ENCODE data around the gene EYS.
"Not testable (repeated sequence)": the region's sequence is repeated elsewhere in the genome, so short reads cannot be mapped to it uniquely, and the experiment has no call there.

Gene EYS

GRCh38 chr6:64266351-64266821, 1440.6 kb downstream of the EYS start:
- DNase-seq, result no peak

- DNase-seq, result no peak
These were observed 1443.2 kb downstream of the EYS start for GRCh38 chr6:64263778-64264177.

- no peak for DNase-seq
These were observed 1447.7 kb downstream of the EYS start for GRCh38 chr6:64259372-64259771.

GRCh38 chr6:64258752-64259151, 1448.3 kb downstream of the EYS start:
- DNase-seq, result no peak

- no peak for DNase-seq
These were observed 1448.7 kb downstream of the EYS start for GRCh38 chr6:64258302-64258701.

- DNase-seq, result no peak
These were observed 1449.4 kb downstream of the EYS start for GRCh38 chr6:64257586-64257985.

- no peak for DNase-seq
These were observed 1450.5 kb downstream of the EYS start for GRCh38 chr6:64256483-64256882.

- no peak for DNase-seq
These were observed 1452.0 kb downstream of the EYS start for GRCh38 chr6:64255000-64255399.

GRCh38 chr6:64254558-64254957, 1452.5 kb downstream of the EYS start:
- DNase-seq, result no peak

- DNase-seq, result no peak
These were observed 1454.8 kb downstream of the EYS start for GRCh38 chr6:64252256-64252655.

- DNase-seq, result no peak
These were observed 1456.9 kb downstream of the EYS start for GRCh38 chr6:64250126-64250525.

GRCh38 chr6:64249115-64249514, 1457.9 kb downstream of the EYS start:
- DNase-seq, result no peak

GRCh38 chr6:64243618-64244017, 1463.4 kb downstream of the EYS start:
- DNase-seq, result no peak

- DNase-seq, result not testable (repeated sequence)
These were observed 1468.1 kb downstream of the EYS start for GRCh38 chr6:64238908-64239307.

- DNase-seq, result no peak
These were observed 1469.0 kb downstream of the EYS start for GRCh38 chr6:64238071-64238470.

- DNase-seq, result no peak
These were observed 1473.3 kb downstream of the EYS start for GRCh38 chr6:64233746-64234145.

GRCh38 chr6:64231928-64232327, 1475.1 kb downstream of the EYS start:
- no peak for DNase-seq

GRCh38 chr6:64230530-64230929, 1476.5 kb downstream of the EYS start:
- no peak for DNase-seq

- no peak for DNase-seq
These were observed 1479.2 kb downstream of the EYS start for GRCh38 chr6:64227863-64228262.

GRCh38 chr6:64225503-64225902, 1481.5 kb downstream of the EYS start:
- DNase-seq, result no peak

- no peak for DNase-seq
These were observed 1482.2 kb downstream of the EYS start for GRCh38 chr6:64224819-64225218.

GRCh38 chr6:64221776-64222175, 1485.2 kb downstream of the EYS start:
- no peak for DNase-seq

GRCh38 chr6:64220801-64221200, 1486.2 kb downstream of the EYS start:
- no peak for DNase-seq

- DNase-seq, result no peak
These were observed 1489.1 kb downstream of the EYS start for GRCh38 chr6:64217721-64218620.

- DNase-seq, result no peak
These were observed 1492.7 kb downstream of the EYS start for GRCh38 chr6:64214373-64214772.

Data from hippocampal formation (tissue), 2 donors.